Adrenal gland (tissue), 5 donors: Measurements from ENCODE around the gene CD8B2.

Experiments
- POLR2A ChIP-seq, 2 donors: fragments of 450-650 bp; IDR thresholded peaks; one replicate each; pipeline ENCODE4 v1.6.1; 2017; ENCODE audit warnings: antibody characterized with exemption in 2 of 2, mild to moderate bottlenecking in 2 of 2, moderate library complexity in 1 of 2
- TF ChIP-seq, protein P1 (sequence below), 6 experiments: fragments of 450-650 bp in 4 of 6; fragments of 200-600 bp in 2 of 6; sonication (generic) in 1 of 6; IDR thresholded peaks; 1 replicate in 5 of 6; 2 replicates in 1 of 6; pipeline versions ENCODE4 v1.5.1 to v1.8.0; 2016 to 2021; ENCODE audit warnings: antibody characterized with exemption in 6 of 6, mild to moderate bottlenecking in 2 of 6, moderate library complexity in 1 of 6
- donor health status: DM: no; HTN: no; CAD: no.

DNA sequence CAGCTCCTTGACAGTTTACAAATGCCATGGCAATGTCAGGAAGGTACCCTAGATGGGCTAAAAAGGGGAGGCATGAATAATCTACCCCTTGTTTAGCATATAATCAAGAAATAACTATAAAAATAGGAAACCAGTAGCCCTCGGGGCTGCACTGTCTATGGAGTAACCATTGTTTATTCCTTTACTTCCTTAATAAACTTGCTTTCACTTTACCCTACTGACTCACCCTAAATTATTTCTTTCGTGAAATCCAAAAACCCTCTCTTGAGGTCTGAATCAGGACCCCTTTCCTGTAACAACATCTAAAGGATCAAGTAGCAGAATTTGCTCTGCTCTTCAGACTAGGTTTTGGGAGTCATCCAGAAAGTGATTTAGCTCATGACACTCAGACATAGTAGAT is 43.7 kb downstream of the CD8B2 start:
- TF ChIP-seq, protein P1, sequence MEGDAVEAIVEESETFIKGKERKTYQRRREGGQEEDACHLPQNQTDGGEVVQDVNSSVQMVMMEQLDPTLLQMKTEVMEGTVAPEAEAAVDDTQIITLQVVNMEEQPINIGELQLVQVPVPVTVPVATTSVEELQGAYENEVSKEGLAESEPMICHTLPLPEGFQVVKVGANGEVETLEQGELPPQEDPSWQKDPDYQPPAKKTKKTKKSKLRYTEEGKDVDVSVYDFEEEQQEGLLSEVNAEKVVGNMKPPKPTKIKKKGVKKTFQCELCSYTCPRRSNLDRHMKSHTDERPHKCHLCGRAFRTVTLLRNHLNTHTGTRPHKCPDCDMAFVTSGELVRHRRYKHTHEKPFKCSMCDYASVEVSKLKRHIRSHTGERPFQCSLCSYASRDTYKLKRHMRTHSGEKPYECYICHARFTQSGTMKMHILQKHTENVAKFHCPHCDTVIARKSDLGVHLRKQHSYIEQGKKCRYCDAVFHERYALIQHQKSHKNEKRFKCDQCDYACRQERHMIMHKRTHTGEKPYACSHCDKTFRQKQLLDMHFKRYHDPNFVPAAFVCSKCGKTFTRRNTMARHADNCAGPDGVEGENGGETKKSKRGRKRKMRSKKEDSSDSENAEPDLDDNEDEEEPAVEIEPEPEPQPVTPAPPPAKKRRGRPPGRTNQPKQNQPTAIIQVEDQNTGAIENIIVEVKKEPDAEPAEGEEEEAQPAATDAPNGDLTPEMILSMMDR (IDR thresholded peaks at IDR 0.05), result no peak
- TF ChIP-seq POLR2A (IDR thresholded peaks at IDR 0.05), result no peak
